ENCODE measurements around the gene LUC7L.

DNA sequence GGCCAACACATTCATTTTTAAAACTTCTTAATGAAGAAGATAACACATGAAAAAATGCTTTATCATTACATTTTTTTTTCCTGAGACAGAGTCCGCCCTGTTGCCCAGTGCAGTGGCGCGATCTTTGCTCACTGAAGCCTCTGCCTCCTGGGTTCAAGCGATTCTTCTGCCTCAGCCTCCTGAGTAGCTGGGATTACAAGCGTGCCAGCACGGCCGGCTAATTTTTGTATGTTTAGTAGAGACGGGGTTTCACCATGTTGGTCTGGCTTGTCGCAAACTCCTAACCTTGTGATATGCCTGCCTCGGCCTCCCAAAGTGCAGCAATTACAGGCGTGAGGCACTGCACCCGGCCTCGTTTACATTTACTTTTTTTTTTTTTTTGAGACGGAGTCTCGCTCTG lies 35.8 kb downstream of the LUC7L start:
- TF ChIP-seq, protein P1, sequence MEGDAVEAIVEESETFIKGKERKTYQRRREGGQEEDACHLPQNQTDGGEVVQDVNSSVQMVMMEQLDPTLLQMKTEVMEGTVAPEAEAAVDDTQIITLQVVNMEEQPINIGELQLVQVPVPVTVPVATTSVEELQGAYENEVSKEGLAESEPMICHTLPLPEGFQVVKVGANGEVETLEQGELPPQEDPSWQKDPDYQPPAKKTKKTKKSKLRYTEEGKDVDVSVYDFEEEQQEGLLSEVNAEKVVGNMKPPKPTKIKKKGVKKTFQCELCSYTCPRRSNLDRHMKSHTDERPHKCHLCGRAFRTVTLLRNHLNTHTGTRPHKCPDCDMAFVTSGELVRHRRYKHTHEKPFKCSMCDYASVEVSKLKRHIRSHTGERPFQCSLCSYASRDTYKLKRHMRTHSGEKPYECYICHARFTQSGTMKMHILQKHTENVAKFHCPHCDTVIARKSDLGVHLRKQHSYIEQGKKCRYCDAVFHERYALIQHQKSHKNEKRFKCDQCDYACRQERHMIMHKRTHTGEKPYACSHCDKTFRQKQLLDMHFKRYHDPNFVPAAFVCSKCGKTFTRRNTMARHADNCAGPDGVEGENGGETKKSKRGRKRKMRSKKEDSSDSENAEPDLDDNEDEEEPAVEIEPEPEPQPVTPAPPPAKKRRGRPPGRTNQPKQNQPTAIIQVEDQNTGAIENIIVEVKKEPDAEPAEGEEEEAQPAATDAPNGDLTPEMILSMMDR (IDR thresholded peaks at IDR 0.05): no peak
- no peak for TF ChIP-seq POLR2A (IDR thresholded peaks at IDR 0.05)

Measured in uterus (tissue), 2 donors.